ENCODE results near the gene MAST1.

Gene MAST1

GRCh38 chr19:12791345-12792050 is 46.8 kb upstream of the MAST1 start, which contains the start of gene JUNB (continued):
- TF ChIP-seq MYNN (tag by site-specific recombination; IDR thresholded peaks at IDR 0.05; ENCODE audit: borderline replicate concordance), result no peak
- no peak; the same call in 1 of the 2 replicates for TF ChIP-seq ZNF146 (tag by site-specific recombination; IDR thresholded peaks at IDR 0.05)
- no peak for TF ChIP-seq SALL2 (tag by site-specific recombination; IDR thresholded peaks at IDR 0.05; ENCODE audit: borderline replicate concordance)
- no peak for TF ChIP-seq ZNF707 (tag by site-specific recombination; IDR thresholded peaks at IDR 0.05)
- TF ChIP-seq PRDM2 (tag by site-specific recombination; IDR thresholded peaks at IDR 0.05; ENCODE audit: borderline replicate concordance), result no peak
- no peak for TF ChIP-seq ZNF776 (tag by site-specific recombination; IDR thresholded peaks at IDR 0.05; ENCODE audit: borderline replicate concordance)
- TF ChIP-seq ZNF404 (tag by site-specific recombination; IDR thresholded peaks at IDR 0.05), result no peak
- no peak for TF ChIP-seq ZNF214 (tag by site-specific recombination; IDR thresholded peaks at IDR 0.05; ENCODE audit: borderline replicate concordance)
- TF ChIP-seq EGR2 (tag by site-specific recombination; IDR thresholded peaks at IDR 0.05; ENCODE audit: low read depth), result peak; percentile 79
- peak; percentile 37; the same call in 1 of the 2 replicates for TF ChIP-seq ZNF561 (tag by site-specific recombination; IDR thresholded peaks at IDR 0.05; ENCODE audit: borderline replicate concordance)
- TF ChIP-seq GLIS1 (tag by site-specific recombination; IDR thresholded peaks at IDR 0.05), result no peak; the same call in 1 of the 2 replicates
- peak; percentile 45; the same call in 1 of the 2 replicates for TF ChIP-seq ZBTB11 (tag by site-specific recombination; conservative IDR thresholded peaks at IDR 0.05; ENCODE audit: low read depth)
- TF ChIP-seq SCRT2 (tag by site-specific recombination; IDR thresholded peaks at IDR 0.05), result no peak
- TF ChIP-seq ZNF768 (tag by site-specific recombination; IDR thresholded peaks at IDR 0.05), result no peak; the same call in 1 of the 2 replicates
- no peak for TF ChIP-seq ZNF280D (tag by site-specific recombination; IDR thresholded peaks at IDR 0.05)
- TF ChIP-seq ZBTB44 (tag by site-specific recombination; IDR thresholded peaks at IDR 0.05), result no peak
- TF ChIP-seq ZNF571 (tag by site-specific recombination; IDR thresholded peaks at IDR 0.05), result no peak
- TF ChIP-seq KLF9 (tag by site-specific recombination; IDR thresholded peaks at IDR 0.05; ENCODE audit: low read depth), result peak; percentile 5; the same call in 1 of the 2 replicates
- no peak for TF ChIP-seq ZNF549 (tag by site-specific recombination; IDR thresholded peaks at IDR 0.05)
- no peak for TF ChIP-seq HOXC10 (CRISPR knock-in tag; IDR thresholded peaks at IDR 0.05)
- no peak for TF ChIP-seq ZNF677 (tag by site-specific recombination; IDR thresholded peaks at IDR 0.05)
